ENCODE data around the gene CNGA3. TPM values are rescaled to one million over a fixed set of nuclear protein-coding genes. Genes with fewer than 3 reads are reported as not detected.

The CNGA3 gene
- total RNA-seq, 1 donor from 2014 or later, result 0.21 TPM

GRCh38 chr2:98357849-98358248 lies 11.6 kb downstream of the CNGA3 start:
- DNase-seq (ENCODE audit: low read depth), result no peak
- Histone ChIP-seq H3K36me3 (ENCODE audit: control insufficient read depth, insufficient read depth, low read length) (no peaks in the 10 kb centered on the region), H3K27me3 (ENCODE audit: control insufficient read depth, insufficient read depth, low read length) (no peaks in the 10 kb centered on the region), H3K4me3 (ENCODE audit: low read depth, low read length) (no peak overlapping the region)
- no peak for TF ChIP-seq CTCF (IDR thresholded peaks at IDR 0.05; ENCODE audit: insufficient read depth, low read length, poor library complexity, severe bottlenecking)

- no peak for DNase-seq (ENCODE audit: low read depth)
- Histone ChIP-seq H3K36me3 (ENCODE audit: control insufficient read depth, insufficient read depth, low read length) (no peaks in the 10 kb centered on the region), H3K27me3 (ENCODE audit: control insufficient read depth, insufficient read depth, low read length) (no peaks in the 10 kb centered on the region), H3K4me3 (ENCODE audit: low read depth, low read length) (no peak overlapping the region)
- TF ChIP-seq CTCF (IDR thresholded peaks at IDR 0.05; ENCODE audit: insufficient read depth, low read length, poor library complexity, severe bottlenecking), result no peak
Observed at GRCh38 chr2:98359986-98360385, 13.7 kb downstream of the CNGA3 start.

- no peaks in the 10 kb centered on the region for H3K27me3 ChIP-seq (ENCODE audit: control insufficient read depth, insufficient read depth, low read length)
- no peaks in the 10 kb centered on the region for H3K36me3 ChIP-seq (ENCODE audit: control insufficient read depth, insufficient read depth, low read length)
- no peak overlapping the region for H3K4me3 ChIP-seq (ENCODE audit: low read depth, low read length)
- DNase-seq (ENCODE audit: low read depth), result no peak
- no peak for TF ChIP-seq CTCF (IDR thresholded peaks at IDR 0.05; ENCODE audit: insufficient read depth, low read length, poor library complexity, severe bottlenecking)
Observed at GRCh38 chr2:98367721-98368120, 21.5 kb downstream of the CNGA3 start.

- no peak for DNase-seq (ENCODE audit: low read depth)
- no peak for TF ChIP-seq CTCF (IDR thresholded peaks at IDR 0.05; ENCODE audit: insufficient read depth, low read length, poor library complexity, severe bottlenecking)
- no peaks in the 10 kb centered on the region for H3K36me3 ChIP-seq (ENCODE audit: control insufficient read depth, insufficient read depth, low read length)
- H3K27me3 ChIP-seq (ENCODE audit: control insufficient read depth, insufficient read depth, low read length), result no peaks in the 10 kb centered on the region
- H3K4me3 ChIP-seq (ENCODE audit: low read depth, low read length), result no peak overlapping the region
Observed at GRCh38 chr2:98369710-98370239, 23.5 kb downstream of the CNGA3 start.

GRCh38 chr2:98372121-98372520 lies 25.9 kb downstream of the CNGA3 start:
- H3K36me3 ChIP-seq (ENCODE audit: control insufficient read depth, insufficient read depth, low read length), result no peaks in the 10 kb centered on the region
- peaks cover 6% of the 10 kb centered on the region for H3K27me3 ChIP-seq (ENCODE audit: control insufficient read depth, insufficient read depth, low read length)
- TF ChIP-seq CTCF (IDR thresholded peaks at IDR 0.05; ENCODE audit: insufficient read depth, low read length, poor library complexity, severe bottlenecking), result no peak
- no peak for DNase-seq (ENCODE audit: low read depth)
- H3K4me3 ChIP-seq (ENCODE audit: low read depth, low read length), result no peak overlapping the region

- H3K27me3 ChIP-seq (ENCODE audit: control insufficient read depth, insufficient read depth, low read length), result peaks cover 9% of the 10 kb centered on the region
- H3K4me3 ChIP-seq (ENCODE audit: low read depth, low read length), result no peak overlapping the region
- no peaks in the 10 kb centered on the region for H3K36me3 ChIP-seq (ENCODE audit: control insufficient read depth, insufficient read depth, low read length)
- no peak for TF ChIP-seq CTCF (IDR thresholded peaks at IDR 0.05; ENCODE audit: insufficient read depth, low read length, poor library complexity, severe bottlenecking)
- DNase-seq (ENCODE audit: low read depth), result no peak
Observed at GRCh38 chr2:98372579-98372978, 26.3 kb downstream of the CNGA3 start.
